HL-60 (cell line): ENCODE results near the gene PUM2.
"Not testable (repeated sequence)": the region's sequence is repeated elsewhere in the genome, so short reads cannot be mapped to it uniquely, and the experiment has no call there.

Experiments
- DNase-seq, 2 experiments: peaks; one replicate each; pipeline ENCODE4 v3.0.0-alpha.2; 2010 to 2020; ENCODE audit warnings: low read depth in 1 of 2, low spot score in 1 of 2
- H3K27ac ChIP-seq: fragments of 250-450 bp; sonication (Bioruptor Pico); replicated peaks from 2 replicates; pipeline ENCODE4 v1.5.1; 2020; ENCODE audit warnings: mild to moderate bottlenecking, moderate library complexity
- H3K27me3 ChIP-seq: fragments of 250-450 bp; sonication (Bioruptor Pico); 2 replicates; pipeline ENCODE4 v1.5.1; 2021; ENCODE audit warnings: mild to moderate bottlenecking, moderate library complexity; ENCODE audit not compliant: insufficient read depth, poor library complexity, severe bottlenecking
- H3K4me3 ChIP-seq: replicated peaks from 2 replicates; pipeline ENCODE4 v1.5.1; 2011; ENCODE audit warnings: mild to moderate bottlenecking, control low read depth, low read length; ENCODE audit not compliant: insufficient read depth
- GABPA ChIP-seq: IDR thresholded peaks from 2 replicates; pipeline ENCODE4 v1.6.1; 2012; ENCODE audit warnings: low read depth
- POLR2AphosphoS5 ChIP-seq: IDR thresholded peaks from 2 replicates; pipeline ENCODE4 v1.6.1; 2012; ENCODE audit warnings: low read depth
- SPI1 ChIP-seq: IDR thresholded peaks from 2 replicates; pipeline ENCODE4 v1.6.1; 2012; ENCODE audit warnings: low read depth, mild to moderate bottlenecking, borderline replicate concordance
- TF ChIP-seq, protein P1 (sequence below): IDR thresholded peaks from 2 replicates; pipeline ENCODE4 v1.6.1; 2012; ENCODE audit warnings: low read depth; ENCODE audit not compliant: insufficient replicate concordance
- TF ChIP-seq, protein P2 (sequence below): IDR thresholded peaks from one replicate; pipeline ENCODE4 v1.5.1; 2011; ENCODE audit warnings: low read length, control low read depth, inconsistent platforms; ENCODE audit not compliant: insufficient read depth

PUM2 gene

DNA sequence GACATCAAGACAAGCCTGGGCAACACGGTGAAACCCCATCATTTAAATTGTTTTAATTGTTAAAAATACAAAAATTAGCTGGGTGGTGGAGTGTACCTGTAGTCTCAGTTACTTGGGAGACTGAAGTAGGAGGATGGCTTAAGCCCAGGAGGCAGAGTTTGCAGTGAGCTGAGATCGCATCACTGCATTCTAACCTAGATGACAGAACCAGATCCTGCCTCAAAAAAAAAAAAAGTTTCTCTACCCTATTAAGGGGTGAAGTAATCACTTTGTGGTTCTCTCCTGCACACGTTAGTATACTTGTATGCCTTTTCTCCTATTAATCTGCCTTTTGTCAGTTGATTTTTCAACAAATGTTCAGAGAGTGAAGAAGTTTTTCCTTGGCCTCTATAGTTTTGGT is 18.1 kb upstream of the PUM2 start:
- Histone ChIP-seq H3K4me3 (no peak overlapping the region), H3K27ac (no peak overlapping the region), H3K27me3 (no peaks in the 10 kb centered on the region)
- no peak for DNase-seq
- TF ChIP-seq SPI1, result no peak
- no peak for TF ChIP-seq POLR2AphosphoS5
- TF ChIP-seq, protein P1, sequence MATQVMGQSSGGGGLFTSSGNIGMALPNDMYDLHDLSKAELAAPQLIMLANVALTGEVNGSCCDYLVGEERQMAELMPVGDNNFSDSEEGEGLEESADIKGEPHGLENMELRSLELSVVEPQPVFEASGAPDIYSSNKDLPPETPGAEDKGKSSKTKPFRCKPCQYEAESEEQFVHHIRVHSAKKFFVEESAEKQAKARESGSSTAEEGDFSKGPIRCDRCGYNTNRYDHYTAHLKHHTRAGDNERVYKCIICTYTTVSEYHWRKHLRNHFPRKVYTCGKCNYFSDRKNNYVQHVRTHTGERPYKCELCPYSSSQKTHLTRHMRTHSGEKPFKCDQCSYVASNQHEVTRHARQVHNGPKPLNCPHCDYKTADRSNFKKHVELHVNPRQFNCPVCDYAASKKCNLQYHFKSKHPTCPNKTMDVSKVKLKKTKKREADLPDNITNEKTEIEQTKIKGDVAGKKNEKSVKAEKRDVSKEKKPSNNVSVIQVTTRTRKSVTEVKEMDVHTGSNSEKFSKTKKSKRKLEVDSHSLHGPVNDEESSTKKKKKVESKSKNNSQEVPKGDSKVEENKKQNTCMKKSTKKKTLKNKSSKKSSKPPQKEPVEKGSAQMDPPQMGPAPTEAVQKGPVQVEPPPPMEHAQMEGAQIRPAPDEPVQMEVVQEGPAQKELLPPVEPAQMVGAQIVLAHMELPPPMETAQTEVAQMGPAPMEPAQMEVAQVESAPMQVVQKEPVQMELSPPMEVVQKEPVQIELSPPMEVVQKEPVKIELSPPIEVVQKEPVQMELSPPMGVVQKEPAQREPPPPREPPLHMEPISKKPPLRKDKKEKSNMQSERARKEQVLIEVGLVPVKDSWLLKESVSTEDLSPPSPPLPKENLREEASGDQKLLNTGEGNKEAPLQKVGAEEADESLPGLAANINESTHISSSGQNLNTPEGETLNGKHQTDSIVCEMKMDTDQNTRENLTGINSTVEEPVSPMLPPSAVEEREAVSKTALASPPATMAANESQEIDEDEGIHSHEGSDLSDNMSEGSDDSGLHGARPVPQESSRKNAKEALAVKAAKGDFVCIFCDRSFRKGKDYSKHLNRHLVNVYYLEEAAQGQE, result no peak
- no peak for TF ChIP-seq GABPA
- TF ChIP-seq, protein P2, sequence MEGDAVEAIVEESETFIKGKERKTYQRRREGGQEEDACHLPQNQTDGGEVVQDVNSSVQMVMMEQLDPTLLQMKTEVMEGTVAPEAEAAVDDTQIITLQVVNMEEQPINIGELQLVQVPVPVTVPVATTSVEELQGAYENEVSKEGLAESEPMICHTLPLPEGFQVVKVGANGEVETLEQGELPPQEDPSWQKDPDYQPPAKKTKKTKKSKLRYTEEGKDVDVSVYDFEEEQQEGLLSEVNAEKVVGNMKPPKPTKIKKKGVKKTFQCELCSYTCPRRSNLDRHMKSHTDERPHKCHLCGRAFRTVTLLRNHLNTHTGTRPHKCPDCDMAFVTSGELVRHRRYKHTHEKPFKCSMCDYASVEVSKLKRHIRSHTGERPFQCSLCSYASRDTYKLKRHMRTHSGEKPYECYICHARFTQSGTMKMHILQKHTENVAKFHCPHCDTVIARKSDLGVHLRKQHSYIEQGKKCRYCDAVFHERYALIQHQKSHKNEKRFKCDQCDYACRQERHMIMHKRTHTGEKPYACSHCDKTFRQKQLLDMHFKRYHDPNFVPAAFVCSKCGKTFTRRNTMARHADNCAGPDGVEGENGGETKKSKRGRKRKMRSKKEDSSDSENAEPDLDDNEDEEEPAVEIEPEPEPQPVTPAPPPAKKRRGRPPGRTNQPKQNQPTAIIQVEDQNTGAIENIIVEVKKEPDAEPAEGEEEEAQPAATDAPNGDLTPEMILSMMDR, result no peak

DNA sequence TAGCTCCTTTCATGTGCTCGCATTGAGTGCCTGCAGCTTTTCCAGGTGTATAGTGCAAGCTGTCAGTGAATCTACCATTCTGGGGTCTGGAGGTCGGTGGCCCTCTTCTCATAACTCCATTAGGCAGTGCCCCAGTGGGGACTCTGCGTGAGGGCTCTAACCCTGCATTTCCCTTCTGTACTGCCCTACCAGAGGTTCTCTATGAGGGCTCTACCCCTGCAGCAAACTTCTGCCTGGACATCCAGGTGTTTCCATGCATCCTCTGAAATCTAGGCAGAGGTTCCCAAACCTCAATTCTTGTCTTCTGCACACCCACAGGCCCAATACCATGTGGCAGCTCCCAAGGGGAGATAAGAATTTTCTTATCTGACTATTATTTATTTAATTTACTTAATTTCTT is 17.3 kb upstream of the PUM2 start:
- DNase-seq, H3K27ac ChIP-seq, H3K4me3 ChIP-seq, H3K27me3 ChIP-seq: not testable (repeated sequence)

DNA sequence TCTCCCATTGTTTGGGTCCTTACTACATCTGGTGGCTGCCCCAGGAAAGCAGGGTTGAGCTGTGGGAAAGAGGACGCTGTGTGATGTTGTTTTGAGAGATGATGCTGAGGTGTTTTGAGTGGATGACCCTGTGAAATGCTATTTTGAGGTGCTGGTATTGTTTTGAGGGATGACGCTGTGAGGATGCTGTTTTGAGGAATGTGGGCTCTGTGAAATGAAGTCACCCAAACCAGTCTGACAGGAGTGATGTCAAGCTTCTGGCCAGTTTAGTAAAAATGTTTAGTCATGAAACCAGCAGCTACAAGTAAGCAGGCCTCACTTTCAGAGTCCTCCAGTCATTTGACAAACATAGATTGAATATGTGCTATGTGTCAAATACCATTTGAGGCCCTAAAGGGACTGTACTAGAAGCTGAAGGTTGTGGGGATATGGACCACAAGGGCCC is 16.1 kb upstream of the PUM2 start:
- Histone ChIP-seq H3K27ac (no peak overlapping the region), H3K27me3 (no peaks in the 10 kb centered on the region), H3K4me3 (no peak overlapping the region)
- TF ChIP-seq GABPA (no peak), SPI1 (no peak), POLR2AphosphoS5 (no peak)
- TF ChIP-seq, protein P1, result no peak
- TF ChIP-seq, protein P2, result no peak
- no peak for DNase-seq

DNA sequence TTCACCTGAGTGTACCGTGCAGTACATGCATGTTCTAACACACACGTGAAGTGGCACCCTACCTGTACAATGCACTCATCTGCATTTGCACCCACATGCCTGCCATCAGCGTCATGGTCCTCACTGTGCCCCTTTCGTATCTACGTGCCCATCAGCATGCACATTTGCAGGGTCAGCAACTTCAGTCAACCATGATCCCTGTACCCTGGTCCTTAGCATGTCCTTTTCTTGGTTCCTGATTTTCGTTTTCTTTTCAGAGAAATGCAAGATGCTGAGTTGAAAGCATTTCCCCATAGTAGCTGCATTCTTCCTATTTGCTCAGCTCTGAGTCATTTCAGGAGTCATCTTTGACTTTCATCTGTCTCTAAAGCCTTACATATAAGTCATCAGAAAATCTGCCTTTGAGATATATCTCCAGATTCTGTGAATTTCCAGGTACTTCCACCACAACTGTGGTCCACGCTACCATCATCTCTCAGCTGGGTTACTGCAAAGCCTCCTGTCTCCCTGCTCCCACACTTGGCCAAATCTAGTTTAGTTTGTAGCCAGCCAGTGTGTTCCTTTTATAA is 14.7 kb upstream of the PUM2 start:
- TF ChIP-seq POLR2AphosphoS5, result no peak
- TF ChIP-seq, protein P2, result no peak
- TF ChIP-seq, protein P1, result no peak
- TF ChIP-seq GABPA, result no peak
- TF ChIP-seq SPI1, result no peak
- Histone ChIP-seq H3K27me3 (no peaks in the 10 kb centered on the region), H3K27ac (no peak overlapping the region), H3K4me3 (no peak overlapping the region)
- DNase-seq, result no peak
